Measurements from ENCODE around the gene CORO6. TPM values are rescaled to one million over a fixed set of nuclear protein-coding genes. Genes with fewer than 3 reads are reported as not detected.

Gene CORO6
- total RNA-seq, 2 donors from 2014 or later, result 2.5 to 12.0 TPM

DNA sequence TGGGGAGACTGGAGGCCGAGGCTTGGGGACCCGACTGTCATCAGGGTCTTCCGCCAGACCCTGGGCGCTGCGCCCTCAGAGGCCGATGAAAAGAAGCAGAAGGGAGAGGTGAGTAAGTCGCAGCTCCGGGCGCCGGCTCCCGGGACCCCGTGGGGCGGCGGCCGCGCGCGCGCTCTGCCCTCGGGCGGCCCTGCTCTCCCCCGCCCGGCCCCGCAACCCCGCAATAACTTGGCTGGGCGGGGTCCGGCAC, 55.5 kb downstream of the CORO6 start:
- H3K36me3 Mint-ChIP-seq (ENCODE audit: low read depth), result peaks cover 14% of the 10 kb centered on the region
- H3K27ac Mint-ChIP-seq, result no peak overlapping the region
- peaks cover 14% of the 10 kb centered on the region for H3K4me1 Mint-ChIP-seq
- ATAC-seq (replicated peaks), result peak; percentile 1
- H3K9me3 Mint-ChIP-seq, result no peaks in the 10 kb centered on the region
- no peaks in the 10 kb centered on the region for H3K27me3 Mint-ChIP-seq
- peak overlapping the region; percentile 96 for H3K4me3 Mint-ChIP-seq

DNA sequence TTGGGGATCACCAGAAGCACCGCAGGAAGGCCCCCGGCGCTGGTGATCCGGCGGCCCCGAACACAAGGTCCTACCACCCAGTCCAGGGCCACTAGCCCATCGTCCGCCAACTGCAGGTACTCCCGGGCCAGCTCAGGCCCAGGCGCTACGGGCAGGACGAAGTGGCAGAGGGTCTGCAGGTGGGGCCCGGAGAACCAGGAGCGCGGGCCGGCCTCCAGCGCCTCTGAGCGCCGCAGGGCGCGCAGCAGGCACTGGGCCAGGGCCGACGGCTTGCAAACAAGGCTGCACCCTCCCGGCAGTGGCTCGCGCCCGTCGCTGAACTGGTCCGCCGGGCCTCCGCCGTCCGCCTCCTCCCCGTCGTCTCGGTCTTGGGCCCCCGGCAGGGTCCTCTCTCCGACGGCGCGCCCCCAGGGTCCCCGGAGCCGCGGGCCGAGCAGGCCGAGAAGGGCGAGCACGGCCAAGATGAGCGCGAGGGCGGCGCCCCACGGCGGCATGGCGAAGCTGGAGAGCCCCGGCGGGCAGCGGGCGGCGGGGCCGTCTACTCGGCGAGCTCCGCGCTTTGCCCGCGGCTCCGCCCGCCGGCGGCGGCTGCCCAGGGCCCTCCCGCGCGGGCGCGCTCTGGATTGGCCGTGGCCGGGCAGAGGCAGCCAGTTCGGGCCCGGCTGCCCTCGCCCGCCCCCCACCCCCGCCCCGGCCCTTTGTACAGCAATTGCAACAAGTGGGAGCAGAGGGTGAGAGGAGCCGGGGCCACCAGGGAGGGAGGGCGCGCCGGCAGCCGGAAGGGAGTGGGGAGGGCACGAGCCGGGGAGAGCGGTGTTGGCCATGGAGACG, 56.0 kb downstream of the CORO6 start, which contains the start of gene ABHD15:
Gene ABHD15, minus strand, starts transcription at position 565 of the 831 bp plus-strand sequence. Its CDS starts 71 bp downstream, at position 494.
- Mint-ChIP-seq H3K27me3 (no peaks in the 10 kb centered on the region), H3K4me3 (peak within 1 kb of the TSS; percentile 98), H3K9me3 (no peaks in the 10 kb centered on the region), H3K36me3 (ENCODE audit: low read depth) (peaks cover 20% of the 10 kb centered on the region), H3K4me1 (peaks cover 18% of the 10 kb centered on the region), H3K27ac (peak within 1 kb of the TSS; percentile 94)
- peak; percentile 49 for ATAC-seq (replicated peaks)

DNA sequence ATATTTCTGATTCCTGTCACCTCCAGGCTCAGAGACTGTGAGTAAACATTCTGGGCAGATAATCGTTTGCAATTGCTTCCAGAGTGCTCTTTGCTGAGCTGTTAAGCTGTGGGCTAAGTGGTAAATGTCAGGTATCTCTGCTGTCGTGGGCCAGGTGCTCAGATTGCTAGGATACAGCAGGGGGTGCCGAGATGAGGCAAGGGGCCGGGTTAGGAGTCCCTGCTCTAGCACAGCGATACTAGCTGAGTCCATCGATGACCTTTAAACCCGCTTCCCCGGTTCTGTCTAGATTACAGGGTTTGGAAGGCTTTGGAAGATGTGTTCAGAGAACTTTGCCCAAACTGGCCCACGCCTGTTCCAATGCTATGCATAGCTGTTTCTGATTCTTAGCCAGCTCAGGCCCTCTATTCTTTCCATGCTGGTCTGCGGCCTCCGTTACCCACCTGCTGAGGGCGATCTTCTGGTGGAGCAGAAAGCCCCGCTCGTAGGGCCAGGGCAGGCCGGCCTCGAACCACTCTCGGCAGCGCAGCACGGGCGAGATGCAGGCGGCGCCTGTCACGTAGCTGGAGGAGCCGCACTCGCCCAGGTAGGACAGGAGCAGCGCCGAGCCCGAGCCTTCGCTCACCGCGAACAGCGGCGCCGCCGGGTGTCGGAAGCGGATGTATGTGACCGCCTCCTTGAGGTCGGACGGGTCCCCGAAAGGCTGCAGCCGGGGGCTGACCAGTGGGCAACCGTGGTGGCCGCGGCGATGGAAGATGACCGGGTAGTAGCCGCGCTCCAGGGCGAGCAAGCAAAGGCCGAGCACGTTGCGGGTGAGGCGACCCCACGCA, 56.9 kb downstream of the CORO6 start:
- Mint-ChIP-seq H3K4me3 (peak overlapping the region; percentile 98), H3K4me1 (peaks cover 15% of the 10 kb centered on the region)
- ATAC-seq (replicated peaks), result peak; percentile 25

More for the DNA sequence above, 56.9 kb downstream of the CORO6 start:
- H3K36me3 Mint-ChIP-seq (ENCODE audit: low read depth), result peaks cover 28% of the 10 kb centered on the region
- no peaks in the 10 kb centered on the region for H3K9me3 Mint-ChIP-seq
- no peaks in the 10 kb centered on the region for H3K27me3 Mint-ChIP-seq
- H3K27ac Mint-ChIP-seq, result peak overlapping the region; percentile 94

Other genes starting within 250 kb of the CORO6 start
- gene TAOK1, start 232.5 kb downstream of the CORO6 start, total RNA-seq, result 10 to 100 TPM; 40.0 to 42.0 TPM
- 10 to 100 TPM; 10.1 to 15.1 TPM for gene ABHD15, start 55.9 kb downstream of the CORO6 start, total RNA-seq
- 10 to 100 TPM; 45.7 to 58.1 TPM for gene TP53I13, start 54.2 kb downstream of the CORO6 start, total RNA-seq
- gene GIT1, start 33.3 kb downstream of the CORO6 start, total RNA-seq, result 10 to 100 TPM; 52.4 to 65.7 TPM
- gene ANKRD13B, start 29.8 kb downstream of the CORO6 start, total RNA-seq, result 10 to 100 TPM; 10.4 to 27.7 TPM